CD4-positive, CD25-positive, alpha-beta regulatory T cell (primary cell): ENCODE data around the gene EP400. TPM values are rescaled to one million over a fixed set of nuclear protein-coding genes. Genes with fewer than 3 reads are reported as not detected.
"Not testable (repeated sequence)": the region's sequence is repeated elsewhere in the genome, so short reads cannot be mapped to it uniquely, and the experiment has no call there.

Source experiments
- ATAC-seq, 2 donors: fragments of 150-1000 bp; cut with Tn5 transposase; one replicate each; pipeline ENCODE4 v1.10.0; 2021; ENCODE audit warnings: low read depth in 2 of 2, moderate number of reproducible peaks in 2 of 2, moderate library complexity in 1 of 2
- DNase-seq, 3 donors: peaks; one replicate each; pipeline versions ENCODE4 v3.0.0 to v3.0.0-alpha.2; 2012 to 2022; ENCODE audit warnings: mixed read lengths in 1 of 3
- H3K27ac ChIP-seq: one replicate; pipeline ENCODE4 v1.7.0; 2013; ENCODE audit warnings: mild to moderate bottlenecking, low read length; ENCODE audit not compliant: insufficient read depth, poor library complexity, severe bottlenecking
- H3K27me3 ChIP-seq: one replicate; pipeline ENCODE4 v1.7.0; 2013; ENCODE audit warnings: low read length; ENCODE audit not compliant: control insufficient read depth, insufficient read depth
- H3K36me3 ChIP-seq: one replicate; pipeline ENCODE4 v1.7.0; 2013; ENCODE audit warnings: mild to moderate bottlenecking, low read length, moderate library complexity; ENCODE audit not compliant: control insufficient read depth, insufficient read depth
- H3K4me1 ChIP-seq: 2 replicates; pipeline ENCODE4 v1.7.0; 2013; ENCODE audit warnings: mild to moderate bottlenecking, low read length; ENCODE audit not compliant: insufficient read depth, control insufficient read depth, poor library complexity, severe bottlenecking
- H3K4me3 ChIP-seq: one replicate; pipeline ENCODE4 v1.7.0; 2013; ENCODE audit warnings: low read depth, mild to moderate bottlenecking, low read length, moderate library complexity
- H3K9me3 ChIP-seq, 2 experiments: 1 replicate in 1 of 2; 2 replicates in 1 of 2; pipeline ENCODE4 v1.7.0; 2013; ENCODE audit warnings: low read length in 2 of 2, mild to moderate bottlenecking in 1 of 2, moderate library complexity in 1 of 2; ENCODE audit not compliant: control insufficient read depth in 2 of 2
- H3K27ac Mint-ChIP-seq, 3 donors: one replicate each; pipeline ENCODE4 v1.8.0; 2020 to 2022; ENCODE audit warnings: mild to moderate bottlenecking in 3 of 3, mixed read lengths in 3 of 3, moderate library complexity in 2 of 3
- H3K27me3 Mint-ChIP-seq: one replicate; pipeline ENCODE4 v1.8.0; 2022; ENCODE audit warnings: mild to moderate bottlenecking, mixed read lengths
- H3K36me3 Mint-ChIP-seq: one replicate; pipeline ENCODE4 v1.8.0; 2020; ENCODE audit warnings: mixed read lengths
- H3K4me1 Mint-ChIP-seq, 4 donors: one replicate each; pipeline ENCODE4 v1.8.0; 2020 to 2022; ENCODE audit warnings: mixed read lengths in 4 of 4, mild to moderate bottlenecking in 1 of 4
- H3K4me3 Mint-ChIP-seq, 4 donors: one replicate each; pipeline ENCODE4 v1.8.0; 2020 to 2022; ENCODE audit warnings: mild to moderate bottlenecking in 4 of 4, mixed read lengths in 4 of 4, moderate library complexity in 3 of 4
- H3K9me3 Mint-ChIP-seq, 7 donors: one replicate each; pipeline ENCODE4 v1.8.0; 2020 to 2022; ENCODE audit warnings: mixed read lengths in 7 of 7, mild to moderate bottlenecking in 3 of 7, moderate library complexity in 2 of 7
- polyA plus RNA-seq, 4 donors: library from polyadenylated mRNA; unstranded; fragments of 300-500 nt; fragmentation: Illumina TruSeq; gene quantifications; one replicate each; pipeline ENCODE4 v1.2.3, GENCODE V29; 2021
- total RNA-seq: library from RNA; stranded (reverse); gene quantifications from one replicate; pipeline ENCODE4 v1.2.3, GENCODE V29; 2022

The EP400 gene
- total and polyA plus RNA-seq, 5 donors from 2014 or later: 1.2 to 77.9 (median 1.9) TPM

- ATAC-seq: no peak
- no peaks in the 10 kb centered on the region for H3K9me3 ChIP-seq
- H3K27ac ChIP-seq: no peak overlapping the region
- Mint-ChIP-seq H3K27ac (peak overlapping the region in 2 of 3 donors; percentile 40 to 67), H3K4me3 (no peak overlapping the region), H3K36me3 (peaks cover 12% of the 10 kb centered on the region), H3K9me3 (no peaks in the 10 kb centered on the region), H3K27me3 (no peaks in the 10 kb centered on the region), H3K4me1 (peaks cover 39 to 77% (median 56%) of the 10 kb centered on the region in 4 donors)
- peaks cover 13% of the 10 kb centered on the region for H3K36me3 ChIP-seq
- no peaks in the 10 kb centered on the region for H3K27me3 ChIP-seq
- peaks cover 22% of the 10 kb centered on the region for H3K4me1 ChIP-seq
- H3K4me3 ChIP-seq: no peak overlapping the region
- DNase-seq: no peak
Observed at GRCh38 chr12:131959116-131959515, 9.4 kb downstream of the EP400 start.

- Histone ChIP-seq H3K27ac (no peak overlapping the region), H3K27me3 (no peaks in the 10 kb centered on the region), H3K9me3 (no peaks in the 10 kb centered on the region), H3K4me1 (peaks cover 22% of the 10 kb centered on the region), H3K36me3 (peaks cover 15% of the 10 kb centered on the region), H3K4me3 (no peak overlapping the region)
- DNase-seq (no peak), ATAC-seq (no peak)
- Mint-ChIP-seq H3K36me3 (peaks cover 12% of the 10 kb centered on the region), H3K27ac (peak overlapping the region; percentile 12 to 79 (median 67)), H3K4me3 (peak overlapping the region in 1 of 4 donors; percentile 63), H3K27me3 (no peaks in the 10 kb centered on the region), H3K4me1 (peaks cover 43 to 77% (median 58%) of the 10 kb centered on the region in 4 donors), H3K9me3 (no peaks in the 10 kb centered on the region)
Observed at GRCh38 chr12:131959641-131960589, 10.2 kb downstream of the EP400 start.

- H3K27me3 Mint-ChIP-seq, H3K9me3 Mint-ChIP-seq, H3K9me3 ChIP-seq, H3K4me3 ChIP-seq, DNase-seq, H3K27me3 ChIP-seq, H3K27ac ChIP-seq, ATAC-seq, H3K4me3 Mint-ChIP-seq: not testable (repeated sequence)
- peaks cover 18% of the 10 kb centered on the region for H3K36me3 ChIP-seq
- Mint-ChIP-seq H3K4me1 (peaks cover 50 to 79% (median 65%) of the 10 kb centered on the region in 4 donors), H3K36me3 (peaks cover 15% of the 10 kb centered on the region), H3K27ac (peak overlapping the region in 1 of 3 donors; percentile 12)
- H3K4me1 ChIP-seq: peaks cover 22% of the 10 kb centered on the region
Observed at GRCh38 chr12:131960590-131961325, 11.0 kb downstream of the EP400 start.

- H3K36me3 ChIP-seq: peaks cover 18% of the 10 kb centered on the region
- H3K4me3 Mint-ChIP-seq, H3K27ac ChIP-seq, H3K9me3 ChIP-seq, H3K9me3 Mint-ChIP-seq, H3K27me3 Mint-ChIP-seq, H3K4me3 ChIP-seq, ATAC-seq, H3K27me3 ChIP-seq, DNase-seq: not testable (repeated sequence)
- H3K27ac Mint-ChIP-seq: peak overlapping the region in 1 of 3 donors; percentile 27
- peaks cover 11% of the 10 kb centered on the region for H3K36me3 Mint-ChIP-seq
- peaks cover 20% of the 10 kb centered on the region for H3K4me1 ChIP-seq
- H3K4me1 Mint-ChIP-seq: peaks cover 45 to 73% (median 60%) of the 10 kb centered on the region in 4 donors
Observed at GRCh38 chr12:131961328-131961727, 11.6 kb downstream of the EP400 start.

- Mint-ChIP-seq H3K27ac (peak overlapping the region in 2 of 3 donors; percentile 27 to 62), H3K9me3 (no peaks in the 10 kb centered on the region), H3K4me1 (peaks cover 42 to 66% (median 55%) of the 10 kb centered on the region in 4 donors), H3K36me3 (peaks cover 11% of the 10 kb centered on the region), H3K4me3 (no peak overlapping the region), H3K27me3 (no peaks in the 10 kb centered on the region)
- Histone ChIP-seq H3K4me1 (peaks cover 17% of the 10 kb centered on the region), H3K27ac (no peak overlapping the region), H3K36me3 (peaks cover 18% of the 10 kb centered on the region), H3K27me3 (no peaks in the 10 kb centered on the region), H3K9me3 (no peaks in the 10 kb centered on the region), H3K4me3 (no peak overlapping the region)
- ATAC-seq: no peak
- DNase-seq: no peak
Observed at GRCh38 chr12:131962069-131962468, 12.3 kb downstream of the EP400 start.

- Histone ChIP-seq H3K9me3 (no peaks in the 10 kb centered on the region), H3K27me3 (no peaks in the 10 kb centered on the region), H3K4me1 (peaks cover 14% of the 10 kb centered on the region), H3K4me3 (peak overlapping the region; percentile 11), H3K27ac (peak overlapping the region; percentile 57), H3K36me3 (peaks cover 18% of the 10 kb centered on the region)
- Mint-ChIP-seq H3K27ac (peak overlapping the region in 2 of 3 donors; percentile 27 to 81), H3K27me3 (no peaks in the 10 kb centered on the region), H3K4me3 (peak overlapping the region; percentile 12 to 66 (median 36)), H3K36me3 (peaks cover 13% of the 10 kb centered on the region), H3K4me1 (peaks cover 35 to 66% (median 57%) of the 10 kb centered on the region in 4 donors), H3K9me3 (no peaks in the 10 kb centered on the region)
- ATAC-seq (no peak), DNase-seq (peak in 2 of 3 donors; percentile 42 to 55)
Observed at GRCh38 chr12:131963381-131963780, 13.6 kb downstream of the EP400 start.

- Mint-ChIP-seq H3K36me3 (peaks cover 14% of the 10 kb centered on the region), H3K9me3 (no peaks in the 10 kb centered on the region), H3K4me1 (peaks cover 46 to 64% (median 56%) of the 10 kb centered on the region in 4 donors), H3K27ac (peak overlapping the region in 2 of 3 donors; percentile 24 to 76), H3K27me3 (no peaks in the 10 kb centered on the region), H3K4me3 (peak overlapping the region in 1 of 4 donors; percentile 2)
- peaks cover 18% of the 10 kb centered on the region for H3K4me1 ChIP-seq
- H3K9me3 ChIP-seq: no peaks in the 10 kb centered on the region
- H3K4me3 ChIP-seq: no peak overlapping the region
- no peak overlapping the region for H3K27ac ChIP-seq
- no peak for DNase-seq
- H3K27me3 ChIP-seq: no peaks in the 10 kb centered on the region
- H3K36me3 ChIP-seq: peaks cover 18% of the 10 kb centered on the region
- no peak for ATAC-seq
Observed at GRCh38 chr12:131965073-131965472, 15.3 kb downstream of the EP400 start.
